ENCODE data around the gene SEC14L6. TPM values are rescaled to one million over a fixed set of nuclear protein-coding genes. Genes with fewer than 3 reads are reported as not detected.
"Not testable (repeated sequence)": the region's sequence is repeated elsewhere in the genome, so short reads cannot be mapped to it uniquely, and the experiment has no call there.

Gene SEC14L6
- total and polyA plus RNA-seq, 4 experiments from 2014 or later, result not detected

DNA sequence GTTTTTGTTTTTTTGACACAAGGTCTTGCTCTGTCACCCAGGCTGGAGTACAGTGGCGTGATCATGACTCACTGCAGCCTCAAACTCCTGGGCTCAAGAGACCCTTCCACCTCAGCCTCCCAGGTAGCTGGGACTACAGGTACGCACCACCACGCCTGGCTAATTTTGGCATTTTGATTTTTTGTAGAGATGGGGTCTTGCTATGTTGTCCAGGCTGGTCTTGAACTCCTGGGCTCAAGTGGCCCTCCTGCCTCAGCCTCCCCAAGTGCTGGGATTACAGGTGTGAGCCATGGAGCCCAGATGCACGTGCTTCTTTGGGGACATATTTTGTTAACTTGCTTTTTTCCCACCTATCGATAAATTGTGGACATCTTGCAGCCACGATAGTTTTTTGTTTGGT lies 20.7 kb upstream of the SEC14L6 start:
- H3K9me3 ChIP-seq (ENCODE audit: control insufficient read depth in 1 of 2, low read length in 2 of 2); H3K27me3 Mint-ChIP-seq; intact Hi-C loops (cut with micrococcal nuclease); DNase-seq; H3K36me3 Mint-ChIP-seq; H3K4me3 Mint-ChIP-seq; CTCF ChIA-PET (ENCODE audit: partially characterized antibody); POLR2A ChIA-PET (ENCODE audit: partially characterized antibody); H3K4me3 ChIP-seq (ENCODE audit: low read length in 2 of 2); H3K9me3 Mint-ChIP-seq; H3K36me3 ChIP-seq (ENCODE audit: insufficient read depth, low read length); H3K27ac Mint-ChIP-seq; H3K4me1 Mint-ChIP-seq; H3K27me3 ChIP-seq (ENCODE audit: insufficient read depth, low read length); H3K4me1 ChIP-seq (ENCODE audit: insufficient read depth, low read length); H3K27ac ChIP-seq (ENCODE audit: low read depth, low read length): not testable (repeated sequence)

GRCh38 chr22:30566125-30566524 lies 19.6 kb upstream of the SEC14L6 start:
- no peaks in the 10 kb centered on the region for H3K27me3 ChIP-seq (ENCODE audit: insufficient read depth, low read length)
- no peak overlapping the region for H3K27ac ChIP-seq (ENCODE audit: low read depth, low read length)
- Mint-ChIP-seq H3K4me1 (no peaks in the 10 kb centered on the region), H3K27ac (no peak overlapping the region), H3K27me3 (peaks cover 0 to 6% of the 10 kb centered on the region in 2 donors), H3K9me3 (no peaks in the 10 kb centered on the region), H3K4me3 (no peak overlapping the region), H3K36me3 (no peaks in the 10 kb centered on the region)
- CTCF ChIA-PET (ENCODE audit: partially characterized antibody), result no interaction called here
- no peaks in the 10 kb centered on the region for H3K4me1 ChIP-seq (ENCODE audit: insufficient read depth, low read length)
- H3K9me3 ChIP-seq (ENCODE audit: control insufficient read depth in 1 of 2, low read length in 2 of 2), result no peaks in the 10 kb centered on the region
- intact Hi-C loops (cut with micrococcal nuclease), result no loop called here
- no peak overlapping the region for H3K4me3 ChIP-seq (ENCODE audit: low read length in 2 of 2)
- DNase-seq, result no peak
- H3K36me3 ChIP-seq (ENCODE audit: insufficient read depth, low read length), result no peaks in the 10 kb centered on the region
- POLR2A ChIA-PET (ENCODE audit: partially characterized antibody), result no interaction called here

GRCh38 chr22:30565341-30565740 lies 18.8 kb upstream of the SEC14L6 start:
- DNase-seq, result no peak
- H3K27ac ChIP-seq (ENCODE audit: low read depth, low read length), result no peak overlapping the region
- Mint-ChIP-seq H3K36me3 (no peaks in the 10 kb centered on the region), H3K9me3 (no peaks in the 10 kb centered on the region), H3K4me3 (no peak overlapping the region), H3K27ac (no peak overlapping the region), H3K4me1 (no peaks in the 10 kb centered on the region), H3K27me3 (peaks cover 0 to 4% of the 10 kb centered on the region in 2 donors)
- no peaks in the 10 kb centered on the region for H3K9me3 ChIP-seq (ENCODE audit: control insufficient read depth in 1 of 2, low read length in 2 of 2)
- H3K27me3 ChIP-seq (ENCODE audit: insufficient read depth, low read length), result no peaks in the 10 kb centered on the region
- ChIA-PET CTCF (ENCODE audit: partially characterized antibody) (no interaction called here), POLR2A (ENCODE audit: partially characterized antibody) (interaction anchor here (0.6 kb wide), 1 partner anchor 20 kb away, joined by 3 read pairs; no protein-coding TSS in a partner anchor)
- intact Hi-C loops (cut with micrococcal nuclease), result no loop called here
- no peaks in the 10 kb centered on the region for H3K36me3 ChIP-seq (ENCODE audit: insufficient read depth, low read length)
- H3K4me1 ChIP-seq (ENCODE audit: insufficient read depth, low read length), result no peaks in the 10 kb centered on the region
- H3K4me3 ChIP-seq (ENCODE audit: low read length in 2 of 2), result no peak overlapping the region

- no peaks in the 10 kb centered on the region for H3K27me3 ChIP-seq (ENCODE audit: insufficient read depth, low read length)
- no peak for DNase-seq
- H3K9me3 ChIP-seq (ENCODE audit: control insufficient read depth in 1 of 2, low read length in 2 of 2), result no peaks in the 10 kb centered on the region
- no peaks in the 10 kb centered on the region for H3K9me3 Mint-ChIP-seq
- no peak overlapping the region for H3K4me3 Mint-ChIP-seq
- no peaks in the 10 kb centered on the region for H3K4me1 Mint-ChIP-seq
- intact Hi-C loops (cut with micrococcal nuclease), result no loop called here
- H3K27ac ChIP-seq (ENCODE audit: low read depth, low read length), result no peak overlapping the region
- POLR2A ChIA-PET (ENCODE audit: partially characterized antibody), result no interaction called here
- no peak overlapping the region for H3K27ac Mint-ChIP-seq
- CTCF ChIA-PET (ENCODE audit: partially characterized antibody), result no interaction called here
- no peaks in the 10 kb centered on the region for H3K36me3 ChIP-seq (ENCODE audit: insufficient read depth, low read length)
- H3K27me3 Mint-ChIP-seq, result peaks cover 0 to 4% of the 10 kb centered on the region in 2 donors
- H3K4me1 ChIP-seq (ENCODE audit: insufficient read depth, low read length), result no peaks in the 10 kb centered on the region
- no peak overlapping the region for H3K4me3 ChIP-seq (ENCODE audit: low read length in 2 of 2)
- H3K36me3 Mint-ChIP-seq, result no peaks in the 10 kb centered on the region
These were observed 18.2 kb upstream of the SEC14L6 start for GRCh38 chr22:30564761-30565119.

DNA sequence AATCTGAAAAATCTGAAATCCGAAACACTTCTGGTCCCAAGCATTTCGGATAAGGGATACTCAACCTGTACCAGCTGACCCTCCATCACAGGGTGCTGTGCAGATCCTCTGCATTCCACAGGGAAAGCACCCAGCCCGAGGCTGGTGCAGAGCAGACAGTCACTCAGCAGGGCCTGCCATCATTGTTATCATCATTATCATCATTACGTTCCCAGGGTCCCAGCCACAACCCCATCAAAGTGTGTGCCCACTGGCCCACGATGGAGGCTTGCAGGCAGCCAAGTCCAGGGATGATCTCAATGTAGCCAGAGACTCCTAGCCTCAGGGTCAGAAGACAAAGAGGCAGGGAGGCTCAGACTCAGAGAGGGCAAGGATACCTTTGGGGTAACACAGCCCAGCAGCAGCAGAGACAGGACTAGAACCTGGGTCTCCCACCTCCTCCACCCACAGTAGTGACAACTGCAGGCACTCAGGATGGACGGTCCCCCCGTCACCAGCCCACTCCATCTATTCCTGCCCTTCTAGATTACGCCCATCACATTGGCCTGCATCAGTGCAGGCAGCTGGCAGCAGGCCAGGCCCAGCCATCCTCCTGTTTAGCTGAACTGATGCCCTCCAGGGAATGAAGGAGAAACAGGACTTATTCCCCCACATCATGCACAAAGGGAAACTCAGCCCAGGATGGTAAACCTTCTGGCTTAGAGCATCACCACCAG lies 17.7 kb upstream of the SEC14L6 start:
- DNase-seq, result no peak
- Mint-ChIP-seq H3K9me3 (no peaks in the 10 kb centered on the region), H3K27me3 (peaks cover 0 to 4% of the 10 kb centered on the region in 2 donors), H3K36me3 (no peaks in the 10 kb centered on the region), H3K4me1 (no peaks in the 10 kb centered on the region), H3K4me3 (no peak overlapping the region), H3K27ac (peak overlapping the region in 1 of 7 donors; percentile 46)
- CTCF ChIA-PET (ENCODE audit: partially characterized antibody), result interaction anchor here (0.8 kb wide), 1 partner anchor 42 kb away, joined by 3 read pairs; no protein-coding TSS in a partner anchor
- Histone ChIP-seq H3K9me3 (ENCODE audit: control insufficient read depth in 1 of 2, low read length in 2 of 2) (no peaks in the 10 kb centered on the region), H3K27ac (ENCODE audit: low read depth, low read length) (no peak overlapping the region), H3K4me1 (ENCODE audit: insufficient read depth, low read length) (no peaks in the 10 kb centered on the region), H3K27me3 (ENCODE audit: insufficient read depth, low read length) (no peaks in the 10 kb centered on the region), H3K36me3 (ENCODE audit: insufficient read depth, low read length) (no peaks in the 10 kb centered on the region), H3K4me3 (ENCODE audit: low read length in 2 of 2) (no peak overlapping the region)
- intact Hi-C loops (cut with micrococcal nuclease), result no loop called here
- POLR2A ChIA-PET (ENCODE audit: partially characterized antibody), result no interaction called here

GRCh38 chr22:30562366-30562765 lies 15.8 kb upstream of the SEC14L6 start:
- H3K4me3 ChIP-seq (ENCODE audit: low read length in 2 of 2), result no peak overlapping the region
- H3K27ac Mint-ChIP-seq, result peak overlapping the region in 1 of 7 donors; percentile 16
- H3K27me3 Mint-ChIP-seq, result no peaks in the 10 kb centered on the region
- CTCF ChIA-PET (ENCODE audit: partially characterized antibody), result interaction anchor here (1.5 kb wide), 1 partner anchor 38 kb away, joined by 3 read pairs; no protein-coding TSS in a partner anchor
- H3K4me3 Mint-ChIP-seq, result no peak overlapping the region
- H3K36me3 ChIP-seq (ENCODE audit: insufficient read depth, low read length), result no peaks in the 10 kb centered on the region
- POLR2A ChIA-PET (ENCODE audit: partially characterized antibody), result no interaction called here
- no peaks in the 10 kb centered on the region for H3K4me1 ChIP-seq (ENCODE audit: insufficient read depth, low read length)
- H3K4me1 Mint-ChIP-seq, result no peaks in the 10 kb centered on the region
- no peak overlapping the region for H3K27ac ChIP-seq (ENCODE audit: low read depth, low read length)
- no peak for DNase-seq
- H3K36me3 Mint-ChIP-seq, result no peaks in the 10 kb centered on the region
- intact Hi-C loops (cut with micrococcal nuclease), result no loop called here
- no peaks in the 10 kb centered on the region for H3K9me3 ChIP-seq (ENCODE audit: control insufficient read depth in 1 of 2, low read length in 2 of 2)
- no peaks in the 10 kb centered on the region for H3K9me3 Mint-ChIP-seq
- H3K27me3 ChIP-seq (ENCODE audit: insufficient read depth, low read length), result no peaks in the 10 kb centered on the region

GRCh38 chr22:30561402-30562189 lies 15.1 kb upstream of the SEC14L6 start:
- Mint-ChIP-seq H3K27ac (no peak overlapping the region), H3K27me3 (no peaks in the 10 kb centered on the region), H3K4me3 (no peak overlapping the region), H3K36me3 (no peaks in the 10 kb centered on the region), H3K9me3 (no peaks in the 10 kb centered on the region), H3K4me1 (no peaks in the 10 kb centered on the region)
- H3K27ac ChIP-seq (ENCODE audit: low read depth, low read length), result no peak overlapping the region
- no peaks in the 10 kb centered on the region for H3K4me1 ChIP-seq (ENCODE audit: insufficient read depth, low read length)
- no peak overlapping the region for H3K4me3 ChIP-seq (ENCODE audit: low read length in 2 of 2)
- no peak for DNase-seq
- no peaks in the 10 kb centered on the region for H3K36me3 ChIP-seq (ENCODE audit: insufficient read depth, low read length)
- ChIA-PET POLR2A (ENCODE audit: partially characterized antibody) (no interaction called here), CTCF (ENCODE audit: partially characterized antibody) (interaction anchor here (1.5 kb wide), 1 partner anchor 39 kb away, joined by 3 read pairs; no protein-coding TSS in a partner anchor)
- intact Hi-C loops (cut with micrococcal nuclease), result no loop called here
- no peaks in the 10 kb centered on the region for H3K9me3 ChIP-seq (ENCODE audit: control insufficient read depth in 1 of 2, low read length in 2 of 2)
- no peaks in the 10 kb centered on the region for H3K27me3 ChIP-seq (ENCODE audit: insufficient read depth, low read length)
